ENCODE data around the gene RBM15. TPM values are rescaled to one million over a fixed set of nuclear protein-coding genes. Genes with fewer than 3 reads are reported as not detected.

RBM15 gene
- polyA plus RNA-seq, 1 of the 3 experiments (the other 2 are of a cell fraction): 3.8 TPM

- H3K36me3 ChIP-seq (replicated peaks in 1 of 2; ENCODE audit: control insufficient read depth in 1 of 2, insufficient read depth in 2 of 2, low read length in 1 of 2): no peaks in the 10 kb centered on the region
- no peaks in the 10 kb centered on the region for H3K9me3 ChIP-seq
- DNase-seq: no peak
- H3K4me1 ChIP-seq (ENCODE audit: control insufficient read depth in 1 of 2, insufficient read depth in 2 of 2, low read depth in 1 of 2, low read length in 1 of 2): peaks cover 0 to 4% of the 10 kb centered on the region in 2 experiments; a peak in 1 of 4 replicates
- no peaks in the 10 kb centered on the region for H3K27me3 ChIP-seq (ENCODE audit: insufficient read depth)
- H3K9ac ChIP-seq: no peak overlapping the region
- H2AFZ ChIP-seq (ENCODE audit: low read depth): no peak overlapping the region
- ChIA-PET POLR2A (no interaction called here), CTCF (interaction anchor here (0.5 to 32.6 kb wide), 8 partner anchors 19 to 1781 kb away, joined by 3 to 1300 read pairs (median 18); partner anchors contain the start of genes KCNC4 and RBM15)
- no peaks in the 10 kb centered on the region for H3F3A ChIP-seq (replicated peaks; ENCODE audit: insufficient read depth)
- no peaks in the 10 kb centered on the region for H3K79me2 ChIP-seq (ENCODE audit: insufficient read depth)
- TF ChIP-seq, protein P1, sequence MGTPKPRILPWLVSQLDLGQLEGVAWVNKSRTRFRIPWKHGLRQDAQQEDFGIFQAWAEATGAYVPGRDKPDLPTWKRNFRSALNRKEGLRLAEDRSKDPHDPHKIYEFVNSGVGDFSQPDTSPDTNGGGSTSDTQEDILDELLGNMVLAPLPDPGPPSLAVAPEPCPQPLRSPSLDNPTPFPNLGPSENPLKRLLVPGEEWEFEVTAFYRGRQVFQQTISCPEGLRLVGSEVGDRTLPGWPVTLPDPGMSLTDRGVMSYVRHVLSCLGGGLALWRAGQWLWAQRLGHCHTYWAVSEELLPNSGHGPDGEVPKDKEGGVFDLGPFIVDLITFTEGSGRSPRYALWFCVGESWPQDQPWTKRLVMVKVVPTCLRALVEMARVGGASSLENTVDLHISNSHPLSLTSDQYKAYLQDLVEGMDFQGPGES (IDR thresholded peaks at IDR 0.05; ENCODE audit: low read depth, low read length): no peak
- no peak for TF ChIP-seq MEF2A (IDR thresholded peaks at IDR 0.05; ENCODE audit: borderline replicate concordance, low read depth)
- TF ChIP-seq GATA2 (CRISPR knock-in tag; IDR thresholded peaks at IDR 0.05): no peak
- no peak for TF ChIP-seq FOSL2 (IDR thresholded peaks at IDR 0.05; ENCODE audit: borderline replicate concordance, low read depth)
- no peak for TF ChIP-seq YY1 (IDR thresholded peaks at IDR 0.05; ENCODE audit: low read depth)
- TF ChIP-seq MXI1 (IDR thresholded peaks at IDR 0.05; ENCODE audit: low read depth, low read length): no peak
- no peak for TF ChIP-seq GABPA (IDR thresholded peaks at IDR 0.05; ENCODE audit: low read depth)
- no peak for TF ChIP-seq RCOR1 (IDR thresholded peaks at IDR 0.05; ENCODE audit: low read length)
- no peak for TF ChIP-seq RAD21 (IDR thresholded peaks at IDR 0.05; ENCODE audit: low read length)
- no peak for TF ChIP-seq FOXJ3 (CRISPR knock-in tag; IDR thresholded peaks at IDR 0.05)
- no peak for TF ChIP-seq SIN3A (IDR thresholded peaks at IDR 0.05; ENCODE audit: borderline replicate concordance, low read depth, low read length)
- no peak for TF ChIP-seq USF1 (IDR thresholded peaks at IDR 0.05; ENCODE audit: borderline replicate concordance, low read depth)
- no peak for TF ChIP-seq NFIC (IDR thresholded peaks at IDR 0.05; ENCODE audit: borderline replicate concordance)
- H4K20me1 ChIP-seq (ENCODE audit: insufficient read depth): no peaks in the 10 kb centered on the region
- no peak overlapping the region for H3K4me2 ChIP-seq
- H3K4me3 ChIP-seq (ENCODE audit: low read depth in 2 of 2, low read length in 1 of 2): no peak overlapping the region
- H3K27ac ChIP-seq (ENCODE audit: low read depth in 2 of 2, low read length in 1 of 2): no peak overlapping the region
- 73% methylated on average over 2 of the region's 2 CpGs for WGBS (ENCODE audit: low lambda C conversion rate)
- no peaks in the 10 kb centered on the region for H3K9me2 ChIP-seq
Observed at GRCh38 chr1:110316735-110317134, 22.4 kb upstream of the RBM15 start.

DNA sequence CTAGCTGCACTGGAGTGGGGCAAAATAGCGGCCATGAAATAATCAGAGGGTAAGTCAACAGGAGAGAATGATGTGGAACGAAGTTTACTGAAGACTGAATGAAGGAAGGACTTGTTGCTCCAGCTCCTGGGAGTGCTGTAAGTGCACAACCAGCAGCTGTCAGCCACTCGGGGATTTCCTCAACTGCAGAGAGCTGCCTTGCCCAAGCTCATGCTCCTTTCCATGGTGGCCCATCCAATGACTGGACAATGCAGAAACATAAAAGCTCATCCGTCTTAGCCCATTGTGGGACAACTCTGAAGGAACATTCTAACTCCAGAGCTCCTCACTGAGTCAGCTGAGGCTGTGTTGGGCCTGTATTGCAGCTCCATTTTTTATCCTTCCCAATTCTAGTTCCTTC lies 21.1 kb upstream of the RBM15 start:
- no peaks in the 10 kb centered on the region for H4K20me1 ChIP-seq (ENCODE audit: insufficient read depth)
- H3K9ac ChIP-seq: no peak overlapping the region
- H3K79me2 ChIP-seq (ENCODE audit: insufficient read depth): no peaks in the 10 kb centered on the region
- H3K9me3 ChIP-seq: no peaks in the 10 kb centered on the region
- WGBS (ENCODE audit: low lambda C conversion rate): 54% methylated on average over 3 of the region's 4 CpGs
- H3K36me3 ChIP-seq (replicated peaks in 1 of 2; ENCODE audit: control insufficient read depth in 1 of 2, insufficient read depth in 2 of 2, low read length in 1 of 2): no peaks in the 10 kb centered on the region
- H3F3A ChIP-seq (replicated peaks; ENCODE audit: insufficient read depth): no peaks in the 10 kb centered on the region
- no peak overlapping the region for H3K4me3 ChIP-seq (ENCODE audit: low read depth in 2 of 2, low read length in 1 of 2)
- POLR2A ChIA-PET: interaction anchor here (0.7 kb wide), 1 partner anchor 21 kb away, joined by 3 read pairs; the partner anchor contains the start of gene RBM15
- H3K27ac ChIP-seq (ENCODE audit: low read depth in 2 of 2, low read length in 1 of 2): no peak overlapping the region
- no peaks in the 10 kb centered on the region for H3K27me3 ChIP-seq (ENCODE audit: insufficient read depth)
- no peak for DNase-seq
- H2AFZ ChIP-seq (ENCODE audit: low read depth): no peak overlapping the region
- no peak overlapping the region for H3K4me2 ChIP-seq
- TF ChIP-seq RCOR1 (IDR thresholded peaks at IDR 0.05; ENCODE audit: low read length) (no peak), NFIC (IDR thresholded peaks at IDR 0.05; ENCODE audit: borderline replicate concordance) (no peak), RAD21 (IDR thresholded peaks at IDR 0.05; ENCODE audit: low read length) (no peak), FOSL2 (IDR thresholded peaks at IDR 0.05; ENCODE audit: borderline replicate concordance, low read depth) (no peak), TCF12 (IDR thresholded peaks at IDR 0.05) (no peak), RXRA (IDR thresholded peaks at IDR 0.05; ENCODE audit: borderline replicate concordance, low read depth) (no peak), EP300 (IDR thresholded peaks at IDR 0.05; ENCODE audit: borderline replicate concordance in 1 of 2, low read depth in 1 of 2, low read length in 1 of 2) (no peak), FOXM1 (IDR thresholded peaks at IDR 0.05; ENCODE audit: low read depth) (no peak), RFX5 (IDR thresholded peaks at IDR 0.05; ENCODE audit: low read length) (no peak), GABPA (IDR thresholded peaks at IDR 0.05; ENCODE audit: low read depth) (no peak)
- CTCF ChIA-PET: interaction anchor here (0.7 to 32.6 kb wide), 6 partner anchors 18 to 178 kb away, joined by 3 to 1300 read pairs (median 48); partner anchors contain the start of genes KCNC4 and RBM15
- H3K4me1 ChIP-seq (ENCODE audit: control insufficient read depth in 1 of 2, insufficient read depth in 2 of 2, low read depth in 1 of 2, low read length in 1 of 2): no peaks in the 10 kb centered on the region; a peak in 1 of 4 replicates
- no peaks in the 10 kb centered on the region for H3K9me2 ChIP-seq

All from SK-N-SH (cell line).